ENCODE measurements around the gene IRF2BP1.
A peak's percentile ranks its signal among the peaks of the same experiment; 100 is the strongest.
"Not testable (repeated sequence)": the region's sequence is repeated elsewhere in the genome, so short reads cannot be mapped to it uniquely, and the experiment has no call there.

The IRF2BP1 gene

DNA sequence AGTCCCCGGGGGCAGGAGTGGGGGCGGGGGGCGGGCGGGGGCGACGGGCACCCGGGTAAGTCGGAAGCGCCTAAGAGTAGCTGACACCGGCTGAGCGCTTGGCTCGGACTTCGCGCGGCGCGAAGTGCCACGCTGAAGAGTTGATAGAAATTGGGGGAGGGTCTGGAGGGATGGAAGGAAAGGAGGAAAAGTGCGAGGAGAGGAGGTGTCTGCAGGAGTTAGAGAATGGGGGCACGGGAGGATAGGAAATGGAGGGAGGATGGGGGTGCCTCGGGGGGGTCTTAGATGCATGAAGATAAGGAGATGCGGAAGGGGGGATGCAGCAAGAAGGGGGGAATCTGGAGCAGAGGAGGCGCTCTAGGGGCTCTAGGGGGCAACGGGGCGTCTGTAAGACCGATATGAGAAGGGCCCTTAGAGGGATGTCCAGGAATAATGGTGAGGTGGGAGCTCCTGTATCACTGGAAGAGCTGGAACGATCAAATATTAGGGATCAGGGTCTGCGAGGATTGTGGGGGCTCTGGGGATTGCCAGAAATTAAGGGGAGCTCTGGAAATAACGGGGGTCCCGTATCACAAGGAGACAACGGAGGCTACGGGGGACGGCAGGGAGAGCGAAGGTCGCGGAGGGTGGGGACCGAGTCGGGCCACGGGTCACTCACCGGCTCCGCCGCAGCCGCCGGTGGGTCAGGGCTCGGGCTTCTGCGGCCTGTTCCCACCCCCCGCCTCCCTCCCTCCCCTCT is 16.1 kb upstream of the IRF2BP1 start, which contains the start of gene MYPOP:
Gene MYPOP, minus strand, starts transcription at position 702 of the 739 bp plus-strand sequence. CDS start 840 bp downstream, outside the sequence.
- no peak for DNase-seq

DNA sequence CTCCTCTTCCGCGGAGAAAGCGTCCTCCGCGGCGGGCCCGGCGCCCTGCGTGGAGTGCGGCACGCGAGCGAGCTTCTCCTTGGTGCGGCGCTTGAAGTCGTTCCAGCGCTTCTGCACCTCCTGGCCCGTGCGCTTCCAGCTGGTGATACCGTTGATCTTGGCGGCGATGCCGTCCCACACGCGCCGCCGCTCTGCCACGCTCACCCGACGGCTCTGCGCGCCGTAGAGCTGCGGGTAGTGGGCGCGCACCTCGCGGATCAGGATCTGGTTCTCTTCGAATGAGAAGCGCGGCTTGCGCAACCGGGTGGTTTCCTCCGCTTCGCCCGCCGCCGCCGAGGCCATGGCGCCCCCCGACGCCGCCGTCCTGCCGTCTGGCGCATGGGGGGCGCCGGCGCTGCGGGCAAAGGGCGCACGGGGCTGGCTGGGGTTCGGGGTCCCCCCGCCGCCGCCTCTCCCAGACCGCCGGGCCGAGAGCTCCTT is 15.5 kb upstream of the IRF2BP1 start:
- DNase-seq: peak; percentile 12 to 26

DNA sequence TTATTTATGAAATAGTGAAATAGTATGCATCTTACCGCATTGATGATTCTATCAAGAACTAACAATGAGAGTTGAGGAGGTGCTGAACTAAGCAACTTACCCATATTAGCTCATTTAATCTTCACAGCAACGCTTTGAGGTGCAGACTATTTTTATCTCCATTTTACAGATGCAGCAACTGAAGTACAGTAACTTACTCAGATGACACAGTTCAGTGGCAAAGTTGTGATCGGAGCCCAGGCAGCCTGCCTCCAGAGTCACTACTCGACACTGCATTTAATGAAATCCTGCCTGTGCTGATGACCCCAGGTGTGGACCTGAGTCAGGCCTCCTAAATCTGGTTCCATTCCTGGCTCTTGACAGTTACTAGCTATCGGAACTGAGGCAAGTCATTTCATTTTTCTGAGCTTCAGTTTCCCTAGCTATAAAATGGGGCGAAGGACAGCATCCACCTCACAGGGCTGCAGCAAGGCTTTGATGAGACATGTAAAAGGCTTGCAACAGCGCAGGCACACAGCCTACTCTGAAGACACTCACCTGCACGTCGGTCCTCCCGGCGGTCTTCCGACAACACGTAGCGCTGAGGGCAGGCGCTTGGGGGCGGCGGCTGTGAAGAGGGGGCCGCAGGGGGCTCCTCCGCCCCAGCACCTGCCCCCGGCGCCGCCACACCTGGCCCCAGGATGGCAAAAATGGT is 14.9 kb upstream of the IRF2BP1 start:
- no peak for DNase-seq

DNA sequence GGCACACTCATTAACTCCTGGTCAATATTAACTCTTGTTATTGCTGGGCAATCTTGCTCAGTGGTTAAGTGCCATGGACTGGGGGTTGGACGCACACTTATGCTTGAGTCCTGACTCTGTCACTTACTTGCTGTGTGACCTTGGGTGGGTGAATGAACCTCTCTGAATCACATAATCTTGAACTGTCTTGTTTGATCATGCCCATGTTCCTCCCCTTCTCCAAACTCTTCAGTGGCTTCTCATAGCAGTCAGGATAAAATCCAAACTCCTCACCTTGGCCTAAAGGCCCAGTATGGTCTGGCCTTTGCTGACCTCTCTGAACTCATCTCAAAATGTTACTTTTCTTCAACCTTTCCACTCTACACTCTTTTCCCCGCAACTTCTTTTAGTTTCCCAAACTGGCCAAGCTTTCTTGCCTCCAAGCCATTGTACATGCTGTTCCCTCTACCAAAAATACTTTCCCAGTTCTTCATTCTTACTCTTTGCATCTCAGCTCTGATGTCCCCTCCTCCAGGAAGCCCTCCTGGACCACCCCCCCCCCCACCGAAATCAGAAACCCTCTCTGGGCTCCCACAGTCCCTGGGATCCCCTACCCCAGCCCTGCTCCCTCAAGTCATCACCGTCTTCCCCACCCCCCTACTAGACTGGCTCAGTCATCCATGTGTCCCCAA is 14.1 kb upstream of the IRF2BP1 start:
- DNase-seq: no peak

DNA sequence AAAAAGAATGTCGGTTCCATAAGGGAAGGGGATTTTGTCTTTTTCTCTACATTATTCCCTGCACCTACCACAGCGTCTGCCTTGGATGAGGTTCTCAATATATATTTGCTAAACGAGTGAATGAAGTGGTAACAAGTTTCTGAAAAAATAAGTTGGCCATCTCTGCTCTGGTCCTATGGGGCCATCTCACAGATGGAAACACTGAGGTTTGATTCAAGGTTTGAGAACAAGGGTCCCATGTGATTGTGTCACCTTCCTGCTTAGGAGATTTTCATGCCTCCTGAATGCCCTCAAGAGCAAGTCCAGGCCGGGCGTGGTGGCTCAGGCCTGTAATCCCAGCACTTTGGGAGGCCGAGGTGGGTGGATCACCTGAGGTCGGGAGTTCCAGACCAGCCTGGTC is 13.3 kb upstream of the IRF2BP1 start:
- no peak for DNase-seq

DNA sequence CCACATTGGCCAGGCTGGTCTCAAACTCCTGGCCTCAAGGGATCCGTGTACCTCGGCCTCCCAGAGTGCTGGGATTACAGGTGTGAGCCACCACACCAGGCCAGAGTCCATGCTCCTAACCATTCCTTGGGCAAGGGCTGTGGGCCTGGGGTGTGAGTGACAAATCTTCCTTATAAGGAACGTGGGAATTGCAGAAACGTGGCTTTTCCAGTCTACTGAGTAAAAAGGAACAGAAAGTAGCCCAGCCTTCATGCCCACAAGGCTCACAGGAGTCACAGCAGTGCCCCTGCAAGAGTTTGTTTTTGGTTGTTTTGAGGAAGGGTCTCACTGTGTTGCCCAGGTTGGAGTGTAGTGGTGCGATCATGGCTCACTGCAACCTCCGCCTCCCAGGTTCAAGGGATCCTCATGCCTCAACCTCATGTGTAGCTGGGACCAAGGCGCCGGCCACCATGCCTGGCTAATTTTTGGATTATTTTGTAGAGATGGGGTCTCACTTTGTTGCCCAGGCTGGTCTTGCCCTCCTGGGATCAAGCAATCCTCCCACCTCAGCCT is 11.4 kb upstream of the IRF2BP1 start:
- DNase-seq: no peak

DNA sequence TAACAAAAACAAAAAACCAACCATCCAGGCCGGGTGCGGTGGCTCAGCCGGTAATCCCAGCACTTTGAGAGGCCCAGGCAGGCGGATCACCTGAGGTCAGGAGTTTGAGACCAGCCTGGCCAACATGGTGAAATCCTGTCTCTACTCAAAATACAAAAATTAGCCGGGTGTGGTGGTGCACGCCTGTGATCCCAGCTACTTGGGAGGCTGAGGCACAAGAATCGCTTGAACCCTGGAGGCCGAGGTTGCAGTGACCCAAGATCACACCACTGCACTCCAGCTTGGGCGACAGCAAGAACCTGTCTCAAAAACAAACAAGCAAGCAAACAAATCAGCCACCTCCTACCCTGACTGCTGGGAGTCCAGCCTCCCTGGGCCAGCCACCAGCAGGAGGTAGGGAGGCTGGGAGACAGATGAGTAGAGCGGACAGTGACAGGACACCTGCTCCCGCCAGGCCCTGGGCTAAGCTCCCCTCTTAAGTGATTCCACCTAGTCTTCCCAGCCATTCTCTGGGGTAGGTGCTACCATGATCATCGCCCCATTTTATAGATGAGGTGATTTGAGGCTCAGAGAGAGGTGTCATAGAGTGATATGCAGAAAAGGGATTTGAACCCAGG is 10.2 kb upstream of the IRF2BP1 start:
- DNase-seq: not testable (repeated sequence)

DNA sequence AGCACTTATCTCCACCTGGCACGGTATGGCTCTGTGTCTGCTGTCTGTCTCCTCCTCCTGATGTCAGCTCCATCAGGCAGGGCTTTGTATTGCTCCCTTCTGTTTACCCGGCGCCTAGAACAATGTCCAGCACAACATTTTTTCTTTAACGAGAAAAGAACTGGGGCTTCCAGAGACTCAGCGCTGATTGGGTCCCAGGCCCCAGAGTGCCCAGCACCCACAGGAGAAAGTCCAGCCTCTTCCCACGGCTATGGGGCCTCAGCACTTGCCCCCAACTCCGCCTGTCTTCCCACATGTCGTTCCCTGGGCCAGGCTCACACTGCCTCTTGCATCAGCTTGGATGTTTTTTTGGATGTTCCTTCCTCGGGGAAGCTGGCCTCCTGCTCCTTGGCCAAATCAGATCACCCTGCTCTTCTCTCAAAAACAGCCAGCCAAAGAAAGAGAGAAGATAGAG is 9.6 kb upstream of the IRF2BP1 start:
- no peak for DNase-seq

DNA sequence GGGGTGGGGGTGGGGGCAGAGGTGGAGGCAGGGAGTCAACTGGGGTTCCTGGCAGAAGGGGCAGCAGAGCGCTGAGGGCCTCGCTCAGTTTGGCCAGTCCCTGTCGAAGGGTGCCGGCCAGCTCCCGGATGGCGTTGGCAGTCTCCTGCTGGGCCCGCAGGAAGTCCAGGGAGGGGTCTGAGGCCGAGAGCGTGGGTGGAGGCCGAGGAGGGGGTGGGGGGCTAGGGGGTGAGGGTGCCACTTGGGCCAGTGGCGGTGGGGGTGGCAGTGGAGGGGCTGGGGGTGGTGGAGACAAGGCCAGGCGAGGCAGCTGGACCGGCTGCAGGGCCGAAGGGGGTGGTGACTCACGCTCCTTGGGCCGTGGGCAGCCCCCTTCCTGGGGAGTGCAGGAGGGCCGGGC is 4.9 kb upstream of the IRF2BP1 start:
- no peak for DNase-seq

DNA sequence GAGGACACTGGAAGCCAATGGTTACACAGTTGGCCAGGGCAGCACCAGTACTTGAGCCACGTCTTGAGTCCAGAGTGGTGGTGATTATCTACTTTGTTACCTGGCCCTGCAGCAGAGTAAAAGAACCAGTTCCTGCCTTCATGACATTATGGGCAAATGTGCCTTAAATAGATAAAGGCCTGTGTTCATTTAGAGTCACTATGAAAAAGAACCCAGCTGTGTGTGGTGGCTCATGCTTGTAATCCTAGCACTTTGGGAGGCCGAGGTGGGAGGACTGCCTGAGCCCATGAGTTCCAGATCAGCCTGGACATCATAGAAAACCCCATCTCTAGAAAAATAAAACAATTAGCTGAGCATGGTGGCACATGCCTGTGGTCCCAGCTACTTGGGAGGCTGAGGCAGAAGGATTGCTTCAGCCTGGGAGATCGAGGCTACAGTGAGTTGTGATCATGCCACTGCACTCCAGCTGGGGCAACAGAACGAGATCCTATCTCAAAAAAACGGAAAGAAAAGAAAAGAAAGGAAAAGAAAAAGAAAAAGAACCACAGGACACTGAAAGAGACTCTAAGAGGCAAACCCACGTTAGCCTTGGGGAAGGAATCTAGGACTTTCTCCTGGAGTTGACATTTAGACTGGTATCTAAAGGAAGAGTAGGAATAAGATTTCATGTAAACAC is 3.4 kb upstream of the IRF2BP1 start:
- DNase-seq: no peak

DNA sequence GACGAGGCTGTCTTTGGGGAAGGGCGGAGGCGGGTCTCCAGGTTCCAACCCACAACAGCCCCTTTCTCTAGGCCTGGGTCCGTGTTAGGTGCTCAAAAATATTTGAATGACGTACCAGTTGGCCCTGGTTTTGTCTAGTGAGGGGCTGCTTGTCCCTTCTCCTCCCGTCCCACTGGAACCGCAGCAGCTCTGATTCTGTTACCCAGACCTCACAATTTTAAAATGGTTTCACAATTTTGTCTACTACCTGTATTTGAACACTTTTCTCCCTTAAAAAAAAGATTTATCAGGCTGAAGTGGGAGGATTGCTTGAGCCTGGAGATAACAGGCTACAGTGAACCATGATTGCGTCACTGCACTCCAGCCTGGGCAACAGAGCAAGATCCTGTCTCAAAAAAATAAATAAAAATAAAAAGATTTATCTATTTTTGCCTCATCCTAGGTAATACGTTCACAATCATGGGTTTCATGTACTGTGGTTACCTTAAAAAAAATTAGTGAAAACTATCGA is 1.3 kb upstream of the IRF2BP1 start:
- no peak for DNase-seq

DNA sequence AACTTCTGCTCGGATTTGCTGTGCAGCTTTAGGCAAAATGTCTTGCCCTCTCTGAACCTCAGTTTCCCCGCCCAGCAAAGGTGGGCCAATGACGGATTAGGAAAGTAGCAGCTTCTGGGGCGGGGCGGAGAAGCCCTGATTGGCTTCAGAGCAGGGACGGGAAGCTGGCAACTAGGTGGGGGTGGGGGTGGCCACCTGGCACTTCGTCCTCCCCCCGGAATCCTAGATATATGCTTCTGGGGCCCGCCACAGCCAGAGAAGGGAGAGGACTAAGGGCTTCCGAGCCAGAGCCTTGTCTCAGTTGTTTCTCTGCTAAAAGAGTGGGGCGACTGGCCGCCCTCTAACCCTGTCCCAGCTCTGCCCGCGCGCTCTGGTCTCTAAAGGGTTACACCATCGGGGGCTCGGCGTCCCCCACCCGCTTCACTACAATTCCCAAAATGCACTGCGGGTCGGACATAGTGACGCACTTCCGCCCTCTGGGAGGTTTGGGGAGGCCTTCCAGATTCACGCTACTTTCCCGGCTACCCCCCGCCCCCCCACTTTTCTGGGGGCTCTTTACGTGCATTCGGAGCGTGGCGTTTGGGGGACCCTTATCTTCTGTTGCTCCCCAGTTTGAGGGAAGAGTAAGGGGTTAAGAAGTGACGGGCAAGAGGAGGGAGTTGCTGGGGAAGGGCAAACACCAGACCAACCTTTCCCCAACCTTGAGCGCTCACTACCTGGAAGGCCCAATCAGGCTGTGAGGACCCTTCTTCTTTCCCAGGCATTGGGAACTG is 672 bp upstream of the IRF2BP1 start:
- DNase-seq: peak; percentile 76

DNA sequence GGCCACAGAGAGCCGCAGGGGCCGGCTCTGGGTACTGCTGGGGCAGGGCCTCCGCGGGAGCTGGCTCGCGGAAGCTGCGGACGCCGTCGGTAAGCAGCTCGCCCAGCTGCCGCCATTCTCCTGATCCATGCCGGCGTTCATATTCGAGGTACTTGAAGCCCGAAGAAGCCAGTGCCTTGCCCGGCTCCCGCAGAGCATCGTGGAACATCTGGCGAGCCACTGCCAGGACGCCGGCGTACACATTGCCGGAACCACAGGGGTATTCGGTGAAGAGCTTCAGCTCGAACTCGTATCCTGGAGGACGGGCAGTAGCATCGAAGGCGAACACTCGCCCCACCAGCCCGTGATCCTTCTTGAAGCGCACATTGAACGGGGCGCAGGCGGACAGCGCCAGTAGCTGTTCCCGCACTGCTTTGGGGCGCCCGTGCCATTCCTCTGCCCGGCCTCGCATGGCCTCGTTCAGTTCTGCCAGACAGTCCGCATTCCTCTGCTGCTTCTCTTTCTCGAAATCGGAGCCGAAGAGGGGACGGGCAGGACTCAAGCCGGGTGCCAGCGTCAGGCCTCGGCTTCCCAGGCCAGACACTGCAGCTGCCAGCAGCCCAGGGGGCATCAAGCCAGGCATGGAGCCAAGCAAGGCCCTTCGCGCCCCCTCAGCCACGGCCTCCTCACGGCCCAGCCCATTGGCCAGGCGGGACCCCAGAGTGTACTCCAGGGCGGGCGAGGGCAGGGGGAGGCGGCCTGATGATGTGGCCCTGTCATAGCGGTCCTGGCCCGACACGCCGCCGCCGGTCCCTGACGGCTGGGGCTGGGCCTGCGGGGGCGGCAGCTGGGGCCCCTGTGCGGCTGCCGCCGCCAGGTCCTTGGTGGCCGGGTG is 1.0 kb downstream of the IRF2BP1 start:
- no peak for DNase-seq

DNA sequence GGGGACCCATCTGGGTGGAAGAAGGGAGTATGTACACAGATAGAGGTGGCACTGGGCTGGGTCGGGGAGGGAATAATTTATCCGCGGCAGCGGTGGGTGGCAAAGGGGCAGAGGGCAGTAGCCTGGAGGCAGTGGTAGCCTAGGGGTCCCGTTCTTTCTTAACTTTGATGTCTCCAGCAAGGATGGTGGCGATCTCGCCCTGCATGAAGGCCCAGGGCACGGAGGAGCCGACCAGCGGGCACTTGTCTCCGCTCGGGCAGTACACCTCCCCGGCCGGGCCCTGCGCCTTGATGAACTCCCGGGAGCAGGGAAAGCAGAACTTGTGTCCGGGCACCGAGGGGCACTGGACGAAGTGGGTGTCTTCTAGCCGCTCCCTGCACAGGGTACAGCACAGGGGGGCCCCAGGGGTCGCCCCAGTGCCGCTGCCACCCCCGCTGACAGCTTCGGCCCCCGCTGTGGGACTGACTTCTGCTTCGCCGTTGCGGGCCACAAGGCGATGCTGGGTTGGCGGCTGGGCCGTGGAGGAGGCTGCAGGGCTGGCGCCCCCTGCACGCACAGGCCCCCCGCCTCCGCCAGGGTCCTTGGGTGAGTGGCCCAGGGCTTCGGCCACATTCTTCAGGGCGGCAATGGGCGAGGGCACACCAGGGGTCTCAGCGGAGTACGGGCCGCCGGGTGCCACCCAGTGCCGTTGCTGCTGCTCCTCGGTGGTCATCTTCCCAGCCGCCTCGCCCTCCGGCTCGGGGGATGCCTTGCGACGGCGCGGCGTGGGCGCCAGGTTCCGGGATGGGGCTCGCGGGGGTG is 1.9 kb downstream of the IRF2BP1 start:
- no peak for DNase-seq

DNA sequence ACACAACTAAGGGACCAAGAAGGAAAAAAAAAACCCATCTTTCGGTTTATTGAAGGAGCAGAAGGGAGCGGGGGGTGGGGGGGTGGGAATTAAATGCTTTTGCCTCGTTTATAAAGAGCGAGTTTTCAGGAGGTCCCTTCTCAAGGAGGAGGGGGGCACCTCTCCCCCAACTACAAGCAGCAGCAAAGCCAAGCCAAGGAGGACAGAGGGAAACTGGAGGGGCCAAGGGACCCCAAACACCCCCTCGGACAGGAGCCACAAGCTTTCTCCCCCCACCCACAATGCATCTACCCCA is 2.4 kb downstream of the IRF2BP1 start:
- DNase-seq: no peak

DNA sequence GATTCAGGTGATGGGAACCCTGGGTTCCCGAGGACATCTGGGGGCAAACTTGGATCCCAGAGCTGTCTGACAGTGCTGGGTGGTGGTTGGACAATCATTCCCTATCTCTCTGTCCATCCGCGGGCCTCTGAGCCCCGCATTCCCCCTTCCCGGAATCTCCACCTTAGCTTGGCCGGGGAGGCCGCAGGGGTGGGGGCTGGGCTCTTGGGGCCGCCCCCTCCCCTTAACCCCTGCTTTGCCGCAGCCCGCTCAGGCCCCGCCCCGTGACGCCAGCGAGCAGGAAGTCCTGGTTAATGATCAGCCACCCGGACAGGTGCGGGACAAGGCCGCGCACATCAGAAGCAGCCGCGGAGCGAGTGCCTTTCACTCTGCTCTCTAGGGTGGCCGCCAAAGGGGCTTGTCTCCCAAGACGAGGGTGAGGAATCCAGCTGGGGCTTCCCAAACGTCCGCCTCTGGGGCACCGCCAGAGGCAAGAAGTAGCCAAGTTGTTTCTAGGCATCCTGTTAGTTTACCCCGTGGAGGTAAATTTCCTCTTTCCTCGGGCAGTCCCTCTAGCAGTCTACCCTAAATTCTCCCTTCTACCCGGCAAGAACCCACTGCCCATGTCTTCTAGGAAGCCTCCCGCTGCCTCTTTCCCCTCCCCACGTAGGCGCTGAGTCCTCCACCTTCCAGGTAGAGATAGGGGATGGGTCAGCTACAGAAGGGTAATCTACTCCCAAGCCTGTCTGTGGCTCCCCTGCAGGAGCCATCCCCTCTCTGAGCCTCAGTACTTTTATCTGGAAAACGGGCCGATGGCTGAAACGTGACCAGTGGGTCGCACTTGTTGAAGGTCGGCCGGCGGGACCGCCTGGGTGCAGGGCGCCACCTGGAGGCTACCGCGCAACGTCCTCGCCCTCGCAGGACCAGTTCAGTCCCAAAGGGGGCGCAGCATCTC is 3.0 kb downstream of the IRF2BP1 start:
- peak; percentile 52 to 67 for DNase-seq

DNA sequence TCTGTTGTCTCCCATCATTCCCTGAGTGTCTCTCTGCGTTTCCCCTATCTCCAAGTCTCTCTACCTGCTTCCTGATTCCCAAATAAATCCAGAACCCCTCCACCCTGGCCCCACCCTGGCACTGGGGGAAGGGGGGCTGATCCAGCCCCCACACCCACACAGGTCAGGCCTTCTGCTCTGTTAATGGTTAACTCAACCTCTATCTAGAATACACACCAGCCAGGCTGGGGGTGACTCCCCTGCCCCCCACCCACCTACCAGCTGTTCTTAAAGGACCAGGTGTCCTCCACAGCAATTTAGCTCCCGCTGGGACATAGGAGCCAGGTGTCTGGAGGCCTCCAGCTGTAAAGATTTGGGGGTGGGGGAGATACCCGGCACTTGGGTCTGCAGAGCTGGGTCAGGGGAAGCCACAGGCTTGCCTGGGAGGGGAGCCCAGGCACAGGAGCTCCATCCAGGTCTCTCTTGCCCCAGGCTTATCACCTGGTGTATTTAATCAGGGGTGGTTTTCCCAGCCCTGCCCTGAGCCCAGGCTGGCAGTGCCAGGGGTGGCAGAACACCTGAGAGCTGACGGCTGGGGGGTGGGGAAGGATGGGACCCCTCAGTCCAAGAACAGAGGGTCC is 3.9 kb downstream of the IRF2BP1 start:
- DNase-seq: no peak

All from bone marrow (tissue), 2 donors.